Thyroid gland (tissue), 4 donors: ENCODE measurements around the gene DHRS7B. TPM values are rescaled to one million over a fixed set of nuclear protein-coding genes. Genes with fewer than 3 reads are reported as not detected.

Source experiments
- DNase-seq, 2 donors: peaks; one replicate each; pipeline ENCODE4 v3.0.0-alpha.2; 2019
- H3K27ac ChIP-seq, 3 donors: fragments of 200-600 bp; sonication (generic); 1 replicate in 2 of 3; 2 replicates in 1 of 3; pipeline ENCODE4 v1.5.1; 2016 to 2019; ENCODE audit warnings: mild to moderate bottlenecking in 1 of 3, moderate library complexity in 1 of 3
- H3K27me3 ChIP-seq: fragments of 200-600 bp; sonication (generic); one replicate; pipeline ENCODE4 v1.5.1; 2019
- H3K36me3 ChIP-seq, 2 donors: fragments of 200-600 bp; sonication (generic); one replicate each; pipeline ENCODE4 v1.5.1; 2016 to 2019
- H3K4me1 ChIP-seq, 2 donors: fragments of 200-600 bp; sonication (generic); one replicate each; pipeline ENCODE4 v1.5.1; 2017 to 2019
- H3K4me3 ChIP-seq, 3 donors: fragments of 200-600 bp; sonication (generic); replicated peaks in 1 of 3; 1 replicate in 2 of 3; 2 replicates in 1 of 3; pipeline ENCODE4 v1.5.1; 2016; ENCODE audit warnings: mild to moderate bottlenecking in 1 of 3
- H3K9me3 ChIP-seq: fragments of 200-600 bp; sonication (generic); one replicate; pipeline ENCODE4 v1.5.1; 2017
- POLR2A ChIP-seq, 2 donors: fragments of 450-650 bp; IDR thresholded peaks; one replicate each; pipeline ENCODE4 v1.6.1; 2017; ENCODE audit warnings: antibody characterized with exemption in 2 of 2, mild to moderate bottlenecking in 2 of 2, moderate library complexity in 1 of 2
- whole genome bisulfite sequencing, 2 donors: methylation state at CpG; one replicate each; pipeline ENCODE4 v1.1.5; 2017; 5-methylcytosine and 5-hydroxymethylcytosine counted together
- intact Hi-C: fragments of 100-400 bp; cut with DNase I; formaldehyde crosslinking; loops from one replicate; pipeline ENCODE4 v1.15.1; 2023
- total RNA-seq, 4 donors: library from RNA; depleted of rRNA; stranded (reverse); fragments of >200 nt; gene quantifications; one replicate each; pipeline ENCODE4 v1.2.3, GENCODE V29; 2016
- TF ChIP-seq, protein P1 (sequence below), 6 experiments: fragments of 200-600 bp in 3 of 6; fragments of 450-650 bp in 3 of 6; sonication (generic) in 3 of 6; IDR thresholded peaks; one replicate each; pipeline ENCODE4 v1.5.1; 2016 to 2019; ENCODE audit warnings: antibody characterized with exemption in 6 of 6, mild to moderate bottlenecking in 2 of 6, inconsistent platforms in 1 of 6, moderate library complexity in 1 of 6

The DHRS7B gene
- total RNA-seq, 4 donors from 2014 or later, result 34.1 to 74.1 (median 57.1) TPM

- DNase-seq, result no peak
- intact Hi-C loops, result no loop called here
- H3K27me3 ChIP-seq, result no peaks in the 10 kb centered on the region
- WGBS, 2 donors, result 90 to 94% methylated on average over 4 of the region's 4 CpGs
- no peak overlapping the region for H3K27ac ChIP-seq
- H3K4me1 ChIP-seq, result peaks cover 9% of the 10 kb centered on the region in 2 donors
- no peaks in the 10 kb centered on the region for H3K9me3 ChIP-seq
- TF ChIP-seq, protein P1, sequence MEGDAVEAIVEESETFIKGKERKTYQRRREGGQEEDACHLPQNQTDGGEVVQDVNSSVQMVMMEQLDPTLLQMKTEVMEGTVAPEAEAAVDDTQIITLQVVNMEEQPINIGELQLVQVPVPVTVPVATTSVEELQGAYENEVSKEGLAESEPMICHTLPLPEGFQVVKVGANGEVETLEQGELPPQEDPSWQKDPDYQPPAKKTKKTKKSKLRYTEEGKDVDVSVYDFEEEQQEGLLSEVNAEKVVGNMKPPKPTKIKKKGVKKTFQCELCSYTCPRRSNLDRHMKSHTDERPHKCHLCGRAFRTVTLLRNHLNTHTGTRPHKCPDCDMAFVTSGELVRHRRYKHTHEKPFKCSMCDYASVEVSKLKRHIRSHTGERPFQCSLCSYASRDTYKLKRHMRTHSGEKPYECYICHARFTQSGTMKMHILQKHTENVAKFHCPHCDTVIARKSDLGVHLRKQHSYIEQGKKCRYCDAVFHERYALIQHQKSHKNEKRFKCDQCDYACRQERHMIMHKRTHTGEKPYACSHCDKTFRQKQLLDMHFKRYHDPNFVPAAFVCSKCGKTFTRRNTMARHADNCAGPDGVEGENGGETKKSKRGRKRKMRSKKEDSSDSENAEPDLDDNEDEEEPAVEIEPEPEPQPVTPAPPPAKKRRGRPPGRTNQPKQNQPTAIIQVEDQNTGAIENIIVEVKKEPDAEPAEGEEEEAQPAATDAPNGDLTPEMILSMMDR (IDR thresholded peaks at IDR 0.05), result no peak
- no peak for TF ChIP-seq POLR2A (IDR thresholded peaks at IDR 0.05)
- no peak overlapping the region for H3K4me3 ChIP-seq
- no peaks in the 10 kb centered on the region for H3K36me3 ChIP-seq
Observed at GRCh38 chr17:21232033-21232749, 105.4 kb downstream of the DHRS7B start.

DNA sequence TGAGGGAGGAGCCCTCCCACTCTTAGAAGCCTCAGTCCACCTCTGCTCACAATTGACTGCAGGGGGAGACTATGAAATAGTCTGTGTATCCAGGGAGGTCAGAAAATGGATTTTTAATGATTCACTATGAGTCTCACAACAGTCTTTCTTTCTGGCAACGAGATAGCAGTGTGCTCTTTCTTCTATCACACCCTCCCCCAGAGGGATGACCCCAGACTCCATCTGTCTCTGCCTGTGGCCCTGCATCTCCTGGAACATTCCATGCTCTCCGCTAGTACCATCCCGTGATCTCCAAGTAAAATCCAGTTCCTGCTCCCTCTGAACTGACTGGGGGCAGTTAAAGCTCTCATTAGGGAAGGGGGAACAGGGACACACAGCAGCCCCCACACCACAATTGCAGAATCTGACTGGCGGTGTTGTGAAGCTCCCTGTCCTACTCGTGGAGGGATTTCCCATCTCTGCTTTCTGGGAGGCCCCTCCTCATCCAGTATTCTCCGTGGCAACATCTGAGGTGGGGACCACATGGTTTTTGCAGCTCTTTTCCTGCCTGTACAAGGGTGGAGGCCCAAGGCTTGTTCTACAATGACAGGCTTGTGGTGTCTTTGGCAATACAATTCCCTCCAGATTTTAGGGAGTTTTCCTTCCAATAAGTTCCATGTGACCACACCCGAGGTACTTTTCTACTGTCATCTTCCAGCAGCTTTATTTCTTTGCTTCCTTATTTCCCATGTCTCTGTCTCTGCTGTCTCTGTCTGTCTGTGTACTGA lies 107.0 kb downstream of the DHRS7B start:
- Histone ChIP-seq H3K27me3 (no peaks in the 10 kb centered on the region), H3K4me3 (no peak overlapping the region), H3K27ac (no peak overlapping the region), H3K36me3 (no peaks in the 10 kb centered on the region), H3K4me1 (no peaks in the 10 kb centered on the region), H3K9me3 (no peaks in the 10 kb centered on the region)
- WGBS, 2 donors, result 69 to 78% methylated on average over 7 of the region's 7 CpGs
- TF ChIP-seq, protein P1 (IDR thresholded peaks at IDR 0.05), result no peak
- TF ChIP-seq POLR2A (IDR thresholded peaks at IDR 0.05), result no peak
- no peak for DNase-seq
- intact Hi-C loops, result no loop called here

DNA sequence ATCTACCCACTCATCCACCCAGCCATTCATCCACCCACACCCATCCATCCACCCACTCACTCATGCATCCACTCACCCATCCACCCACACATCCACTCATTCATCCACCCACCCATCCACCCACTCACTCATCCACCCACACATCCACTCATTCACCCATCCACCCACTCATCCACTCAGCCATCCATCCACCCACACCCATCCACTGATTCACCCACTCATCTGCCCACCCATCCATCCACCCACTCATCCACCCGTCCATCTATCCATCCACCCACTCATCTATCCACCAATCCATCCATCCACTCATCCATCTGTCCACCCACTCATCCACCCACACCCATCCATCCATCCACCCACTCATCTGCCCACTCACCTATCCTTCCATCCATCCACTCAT lies 109.2 kb downstream of the DHRS7B start:
- Histone ChIP-seq H3K36me3 (no peaks in the 10 kb centered on the region), H3K27me3 (no peaks in the 10 kb centered on the region), H3K4me3 (no peak overlapping the region), H3K27ac (no peak overlapping the region), H3K9me3 (no peaks in the 10 kb centered on the region), H3K4me1 (peaks cover 0 to 13% of the 10 kb centered on the region in 2 donors)
- no peak for DNase-seq
- TF ChIP-seq, protein P1 (IDR thresholded peaks at IDR 0.05), result no peak
- no peak for TF ChIP-seq POLR2A (IDR thresholded peaks at IDR 0.05)
- intact Hi-C loops, result no loop called here
- WGBS, 2 donors, result 44 to 55% methylated on average over 1 of the region's 1 CpG

GRCh38 chr17:21239680-21240368 lies 113.1 kb downstream of the DHRS7B start:
- H3K4me3 ChIP-seq, result no peak overlapping the region
- H3K36me3 ChIP-seq, result no peaks in the 10 kb centered on the region
- intact Hi-C loops, result no loop called here
- no peaks in the 10 kb centered on the region for H3K9me3 ChIP-seq
- peaks cover 20 to 51% of the 10 kb centered on the region in 2 donors for H3K4me1 ChIP-seq
- 71 to 74% methylated on average over 9 to 11 of the region's 12 CpGs for WGBS, 2 donors
- TF ChIP-seq POLR2A (IDR thresholded peaks at IDR 0.05), result no peak
- TF ChIP-seq, protein P1 (IDR thresholded peaks at IDR 0.05), result peak in 4 of 6 experiments; percentile 11 to 41 (median 28)
- no peaks in the 10 kb centered on the region for H3K27me3 ChIP-seq
- DNase-seq, result no peak
- no peak overlapping the region for H3K27ac ChIP-seq
